GM12891 (cell line): Measurements from ENCODE around the gene C15orf39.

Experiments
- PAX5 ChIP-seq: IDR thresholded peaks from 2 replicates; pipeline ENCODE4 v1.6.1; 2011; ENCODE audit warnings: low read length, moderate library complexity, mild to moderate bottlenecking; ENCODE audit not compliant: insufficient read depth, severe bottlenecking
- POLR2A ChIP-seq: IDR thresholded peaks from 2 replicates; pipeline ENCODE4 v1.6.1; 2011; ENCODE audit warnings: low read depth, low read length, control low read depth
- POLR2AphosphoS5 ChIP-seq: IDR thresholded peaks from 2 replicates; pipeline ENCODE4 v1.6.1; 2011; ENCODE audit warnings: low read depth, low read length, control low read depth
- POU2F2 ChIP-seq: IDR thresholded peaks from 2 replicates; pipeline ENCODE4 v1.6.1; 2011; ENCODE audit warnings: low read depth, mild to moderate bottlenecking, control low read depth, low read length, moderate library complexity
- SPI1 ChIP-seq: IDR thresholded peaks from 2 replicates; pipeline ENCODE4 v1.6.1; 2011; ENCODE audit warnings: low read depth, low read length, control low read depth
- TAF1 ChIP-seq: IDR thresholded peaks from 2 replicates; pipeline ENCODE4 v1.6.1; 2011; ENCODE audit warnings: low read depth, low read length, control low read depth

DNA sequence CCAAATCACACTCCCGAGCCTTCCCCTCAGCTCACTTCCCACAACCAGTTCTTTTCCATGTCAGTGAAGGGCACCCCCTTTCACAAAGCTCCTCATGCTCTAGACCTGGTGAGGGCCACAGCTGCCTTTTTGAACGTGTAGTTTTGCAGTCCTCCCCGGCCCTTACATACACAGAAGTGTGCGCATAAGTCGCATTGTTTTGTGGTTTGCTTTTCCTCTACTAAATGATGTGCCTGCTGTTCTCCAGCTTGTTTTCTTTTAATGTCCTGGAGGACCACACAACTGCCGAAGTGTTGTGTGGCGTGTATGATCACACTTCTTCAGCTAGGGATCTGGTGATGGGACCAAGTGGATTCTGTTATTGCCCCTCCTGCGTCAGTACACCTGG is 7.6 kb downstream of the C15orf39 start:
- no peak for TF ChIP-seq POLR2AphosphoS5
- TF ChIP-seq POLR2A: no peak
- TF ChIP-seq SPI1: no peak
- TF ChIP-seq TAF1: no peak
- TF ChIP-seq PAX5: no peak
- no peak for TF ChIP-seq POU2F2
